H9 (cell line): Measurements from ENCODE around the gene GRID1. TPM values are rescaled to one million over a fixed set of nuclear protein-coding genes. Genes with fewer than 3 reads are reported as not detected.

Experiments
- DNase-seq: peaks from one replicate; pipeline ENCODE4 v3.0.0-alpha.2; 2017
- H2AFZ ChIP-seq: one replicate; pipeline ENCODE4 v1.6.1; 2013; ENCODE audit warnings: mild to moderate bottlenecking, low read length, control low read depth, moderate library complexity
- H2AK5ac ChIP-seq: 2 replicates; pipeline ENCODE4 v1.6.1; 2013; ENCODE audit warnings: low read length, control low read depth, mixed read lengths; ENCODE audit not compliant: insufficient read length
- H2BK120ac ChIP-seq: one replicate; pipeline ENCODE4 v1.6.1; 2013; ENCODE audit warnings: low read depth, mild to moderate bottlenecking, low read length, control low read depth, inconsistent platforms; ENCODE audit not compliant: poor library complexity, severe bottlenecking
- H2BK12ac ChIP-seq: 2 replicates; pipeline ENCODE4 v1.6.1; 2013; ENCODE audit warnings: low read length, control low read depth, mixed read lengths, low read depth; ENCODE audit not compliant: insufficient read length
- H2BK15ac ChIP-seq: 2 replicates; pipeline ENCODE4 v1.6.1; 2013; ENCODE audit warnings: low read depth, low read length, control low read depth
- H2BK20ac ChIP-seq: one replicate; pipeline ENCODE4 v1.6.1; 2013; ENCODE audit warnings: low read depth, mild to moderate bottlenecking, low read length, control low read depth, inconsistent platforms; ENCODE audit not compliant: poor library complexity, severe bottlenecking
- H2BK5ac ChIP-seq: 2 replicates; pipeline ENCODE4 v1.6.1; 2013; ENCODE audit warnings: low read length, control low read depth, mixed read lengths; ENCODE audit not compliant: insufficient read length
- H3K14ac ChIP-seq: 2 replicates; pipeline ENCODE4 v1.6.1; 2013; ENCODE audit warnings: low read length, control low read depth; ENCODE audit not compliant: insufficient read depth
- H3K18ac ChIP-seq: 2 replicates; pipeline ENCODE4 v1.6.1; 2013; ENCODE audit warnings: low read depth, mild to moderate bottlenecking, mixed read lengths, low read length, control low read depth; ENCODE audit not compliant: insufficient read length
- H3K23ac ChIP-seq: 2 replicates; pipeline ENCODE4 v1.6.1; 2013; ENCODE audit warnings: low read length, control low read depth, mixed read lengths, low read depth; ENCODE audit not compliant: insufficient read length
- H3K23me2 ChIP-seq: 2 replicates; pipeline ENCODE4 v1.6.1; 2013; ENCODE audit warnings: low read depth, mild to moderate bottlenecking, mixed read lengths, low read length, control low read depth; ENCODE audit not compliant: insufficient read length, poor library complexity, severe bottlenecking
- H3K27ac ChIP-seq: 2 replicates; pipeline ENCODE4 v1.5.1; 2013; ENCODE audit warnings: low read length, control low read depth, mixed read lengths, low read depth; ENCODE audit not compliant: insufficient read length
- H3K27me3 ChIP-seq: 2 replicates; pipeline ENCODE4 v1.6.1; 2013; ENCODE audit warnings: low read length, control low read depth, inconsistent platforms; ENCODE audit not compliant: insufficient read depth
- H3K4ac ChIP-seq: 2 replicates; pipeline ENCODE4 v1.6.1; 2013; ENCODE audit warnings: low read depth, mild to moderate bottlenecking, control low read depth, inconsistent platforms, low read length, moderate library complexity
- H3K4me1 ChIP-seq: 2 replicates; pipeline ENCODE4 v1.6.1; 2013; ENCODE audit warnings: low read length, control low read depth, inconsistent platforms; ENCODE audit not compliant: insufficient read depth
- H3K4me2 ChIP-seq: 2 replicates; pipeline ENCODE4 v1.6.1; 2013; ENCODE audit warnings: low read length, control low read depth, mixed read lengths; ENCODE audit not compliant: insufficient read length, insufficient read depth
- H3K56ac ChIP-seq: 2 replicates; pipeline ENCODE4 v1.6.1; 2013; ENCODE audit warnings: low read depth, mild to moderate bottlenecking, mixed read lengths, low read length, control low read depth; ENCODE audit not compliant: insufficient read length
- H3K79me1 ChIP-seq: 2 replicates; pipeline ENCODE4 v1.6.1; 2013; ENCODE audit warnings: low read depth, mild to moderate bottlenecking, moderate library complexity, low read length, control low read depth, inconsistent platforms; ENCODE audit not compliant: insufficient read depth, poor library complexity, severe bottlenecking
- H3K79me2 ChIP-seq: 2 replicates; pipeline ENCODE4 v1.6.1; 2013; ENCODE audit warnings: low read length, control low read depth, inconsistent platforms; ENCODE audit not compliant: insufficient read depth
- H3K9ac ChIP-seq: 2 replicates; pipeline ENCODE4 v1.6.1; 2013; ENCODE audit warnings: low read length, control low read depth, mixed read lengths; ENCODE audit not compliant: insufficient read length; ENCODE audit errors: extremely low read depth
- H3K9me3 ChIP-seq: one replicate; pipeline ENCODE4 v1.6.1; 2013; ENCODE audit warnings: low read depth, low read length, inconsistent platforms; ENCODE audit not compliant: control insufficient read depth
- H3T11ph ChIP-seq: one replicate; pipeline ENCODE4 v1.6.1; 2013; ENCODE audit warnings: mild to moderate bottlenecking, low read length, control low read depth, inconsistent platforms
- H4K20me1 ChIP-seq: one replicate; pipeline ENCODE4 v1.6.1; 2013; ENCODE audit not compliant: control insufficient read depth, insufficient read length, insufficient read depth
- H4K5ac ChIP-seq: 2 replicates; pipeline ENCODE4 v1.6.1; 2013; ENCODE audit warnings: low read depth, mild to moderate bottlenecking, mixed read lengths, low read length, control low read depth; ENCODE audit not compliant: insufficient read length
- H4K8ac ChIP-seq: replicated peaks from 2 replicates; pipeline ENCODE4 v1.6.1; 2013; ENCODE audit warnings: low read length, control low read depth, mixed read lengths, low read depth; ENCODE audit not compliant: insufficient read length
- H4K91ac ChIP-seq: 2 replicates; pipeline ENCODE4 v1.6.1; 2013; ENCODE audit warnings: low read depth, mild to moderate bottlenecking, moderate library complexity, mixed read lengths, low read length, control low read depth; ENCODE audit not compliant: insufficient read length
- H3K27ac Mint-ChIP-seq, 3 experiments: 2 replicates in 2 of 3; 3 replicates in 1 of 3; pipeline ENCODE4 v1.8.0; 2020 to 2021; ENCODE audit warnings: mixed read lengths in 3 of 3, mild to moderate bottlenecking in 1 of 3, moderate library complexity in 1 of 3
- H3K27me3 Mint-ChIP-seq: 2 replicates; pipeline ENCODE4 v1.8.0; 2021; ENCODE audit warnings: low read depth, mild to moderate bottlenecking, moderate library complexity, mixed read lengths
- H3K36me3 Mint-ChIP-seq, 3 experiments: 2 replicates in 2 of 3; 3 replicates in 1 of 3; pipeline ENCODE4 v1.8.0; 2020 to 2021; ENCODE audit warnings: low read depth in 3 of 3, mixed read lengths in 3 of 3; ENCODE audit not compliant: insufficient read depth in 1 of 3
- H3K4me1 Mint-ChIP-seq, 2 experiments: 2 replicates each; pipeline ENCODE4 v1.8.0; 2020; ENCODE audit warnings: mixed read lengths in 2 of 2
- H3K4me3 Mint-ChIP-seq, 2 experiments: 2 replicates in 1 of 2; 3 replicates in 1 of 2; pipeline ENCODE4 v1.8.0; 2020 to 2021; ENCODE audit warnings: mild to moderate bottlenecking in 2 of 2, mixed read lengths in 2 of 2, moderate library complexity in 1 of 2
- H3K9me3 Mint-ChIP-seq, 2 experiments: 2 replicates in 1 of 2; 3 replicates in 1 of 2; pipeline ENCODE4 v1.8.0; 2020; ENCODE audit warnings: mild to moderate bottlenecking in 2 of 2, mixed read lengths in 2 of 2, moderate library complexity in 1 of 2
- CTCF ChIP-seq: fragments of 200-600 bp; sonication (generic); conservative IDR thresholded peaks from 3 replicates; pipeline ENCODE4 v1.8.0; 2021; ENCODE audit warnings: antibody characterized with exemption, mild to moderate bottlenecking
- WGBS: extraction: QIAGEN DNeasy Blood & Tissue Kit; methylation state at CpG from one replicate; pipeline ENCODE4 v1.1.7; 2013; ENCODE audit warnings: missing lambda C conversion rate, low lambda C conversion rate, mixed read lengths; ENCODE audit not compliant: insufficient read length; ENCODE audit errors: extremely low coverage; 5-methylcytosine and 5-hydroxymethylcytosine counted together
- total RNA-seq: library from RNA; stranded (reverse); gene quantifications from 2 replicates; pipeline ENCODE4 v1.2.1, GENCODE V29; 2021

Gene GRID1
- total RNA-seq, 1 experiment from 2014 or later = 0.35 TPM

- H4K91ac ChIP-seq = no peak overlapping the region
- H3K56ac ChIP-seq = no peak overlapping the region
- H2BK12ac ChIP-seq = no peak overlapping the region
- H3K79me2 ChIP-seq = no peaks in the 10 kb centered on the region
- Mint-ChIP-seq H3K27me3 (no peaks in the 10 kb centered on the region; the same call in 1 of the 2 replicates), H3K4me3 (no peak overlapping the region), H3K36me3 (no peaks in the 10 kb centered on the region), H3K27ac (no peak overlapping the region), H3K4me1 (peaks cover 11 to 17% of the 10 kb centered on the region in 2 experiments), H3K9me3 (no peaks in the 10 kb centered on the region)
- H2BK5ac ChIP-seq = no peak overlapping the region
- H3K4ac ChIP-seq = no peak overlapping the region
- H2BK20ac ChIP-seq = no peak overlapping the region
- H3K27ac ChIP-seq = no peak overlapping the region
- no peak overlapping the region for H3K9ac ChIP-seq
- no peaks in the 10 kb centered on the region for H3K4me1 ChIP-seq
- H2BK15ac ChIP-seq = no peak overlapping the region
- no peak overlapping the region for H3T11ph ChIP-seq
- no peaks in the 10 kb centered on the region for H4K20me1 ChIP-seq
- H2AK5ac ChIP-seq = no peak overlapping the region
- no peak overlapping the region for H2BK120ac ChIP-seq
- no peak for TF ChIP-seq CTCF
- no peak overlapping the region for H4K8ac ChIP-seq
- no peak overlapping the region for H3K14ac ChIP-seq
- H3K18ac ChIP-seq = no peak overlapping the region
- no peak overlapping the region for H3K23ac ChIP-seq
- no peak overlapping the region for H3K4me2 ChIP-seq
- no peaks in the 10 kb centered on the region for H3K27me3 ChIP-seq
- H3K23me2 ChIP-seq = no peaks in the 10 kb centered on the region
- WGBS = no CpG with 5 or more reads among the region's 5 CpGs
- H3K79me1 ChIP-seq = no peaks in the 10 kb centered on the region
- H3K9me3 ChIP-seq = no peaks in the 10 kb centered on the region
- H4K5ac ChIP-seq = no peak overlapping the region
- no peak overlapping the region for H2AFZ ChIP-seq
- no peak for DNase-seq
These were observed 444.8 kb downstream of the GRID1 start for GRCh38 chr10:85921789-85922188.
